ENCODE measurements around the gene TACC3. TPM values are rescaled to one million over a fixed set of nuclear protein-coding genes. Genes with fewer than 3 reads are reported as not detected.

The TACC3 gene
- total RNA-seq, 1 experiment from 2014 or later: 156 TPM

- Histone ChIP-seq H3K27me3 (ENCODE audit: insufficient read depth, low read length) (no peaks in the 10 kb centered on the region), H3K56ac (ENCODE audit: insufficient read length, low read depth, low read length) (no peak overlapping the region)
Observed at GRCh38 chr4:1673671-1674070, 47.6 kb upstream of the TACC3 start.

More at GRCh38 chr4:1673671-1674070, 47.6 kb upstream of the TACC3 start:
- no peak for DNase-seq
- H4K91ac ChIP-seq (ENCODE audit: insufficient read length, low read depth, low read length): no peak overlapping the region
- TF ChIP-seq, protein P1, sequence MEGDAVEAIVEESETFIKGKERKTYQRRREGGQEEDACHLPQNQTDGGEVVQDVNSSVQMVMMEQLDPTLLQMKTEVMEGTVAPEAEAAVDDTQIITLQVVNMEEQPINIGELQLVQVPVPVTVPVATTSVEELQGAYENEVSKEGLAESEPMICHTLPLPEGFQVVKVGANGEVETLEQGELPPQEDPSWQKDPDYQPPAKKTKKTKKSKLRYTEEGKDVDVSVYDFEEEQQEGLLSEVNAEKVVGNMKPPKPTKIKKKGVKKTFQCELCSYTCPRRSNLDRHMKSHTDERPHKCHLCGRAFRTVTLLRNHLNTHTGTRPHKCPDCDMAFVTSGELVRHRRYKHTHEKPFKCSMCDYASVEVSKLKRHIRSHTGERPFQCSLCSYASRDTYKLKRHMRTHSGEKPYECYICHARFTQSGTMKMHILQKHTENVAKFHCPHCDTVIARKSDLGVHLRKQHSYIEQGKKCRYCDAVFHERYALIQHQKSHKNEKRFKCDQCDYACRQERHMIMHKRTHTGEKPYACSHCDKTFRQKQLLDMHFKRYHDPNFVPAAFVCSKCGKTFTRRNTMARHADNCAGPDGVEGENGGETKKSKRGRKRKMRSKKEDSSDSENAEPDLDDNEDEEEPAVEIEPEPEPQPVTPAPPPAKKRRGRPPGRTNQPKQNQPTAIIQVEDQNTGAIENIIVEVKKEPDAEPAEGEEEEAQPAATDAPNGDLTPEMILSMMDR (conservative IDR thresholded peaks at IDR 0.05): no peak
- H3K4me2 ChIP-seq (ENCODE audit: insufficient read depth, insufficient read length, low read length): no peak overlapping the region
- Mint-ChIP-seq H3K4me1 (peaks cover 3 to 13% of the 10 kb centered on the region in 2 experiments; a peak in 3 of 4 replicates), H3K4me3 (no peak overlapping the region), H3K36me3 (ENCODE audit: insufficient read depth in 1 of 3, low read depth in 3 of 3) (0 out of 7 replicates have a peak, but pooled peaks cover 0 to 2% (median 0%) of the 10 kb centered on the region in 3 experiments), H3K27me3 (ENCODE audit: low read depth) (peaks cover 4% of the 10 kb centered on the region), H3K27ac (no peak overlapping the region), H3K9me3 (no peaks in the 10 kb centered on the region; a peak in 1 of 5 replicates)
- H2AK5ac ChIP-seq (ENCODE audit: insufficient read length, low read length): no peak overlapping the region
- no peaks in the 10 kb centered on the region for H3K79me2 ChIP-seq (ENCODE audit: insufficient read depth, low read length)
- no peaks in the 10 kb centered on the region for H3K4me1 ChIP-seq (ENCODE audit: insufficient read depth, low read length)
- H3K18ac ChIP-seq (ENCODE audit: insufficient read length, low read depth, low read length): no peak overlapping the region
- no peak overlapping the region for H4K8ac ChIP-seq (replicated peaks; ENCODE audit: insufficient read length, low read depth, low read length)
- H4K5ac ChIP-seq (ENCODE audit: insufficient read length, low read depth, low read length): no peak overlapping the region
- no peaks in the 10 kb centered on the region for H3K9me3 ChIP-seq (ENCODE audit: control insufficient read depth, low read depth, low read length)
- no CpG with 5 or more reads among the region's 20 CpGs for WGBS (ENCODE audit: extremely low coverage, insufficient read length, low lambda C conversion rate)
- H2BK120ac ChIP-seq (ENCODE audit: low read depth, low read length, poor library complexity, severe bottlenecking): no peak overlapping the region
- no peak overlapping the region for H3K27ac ChIP-seq (ENCODE audit: insufficient read length, low read depth, low read length)
- no peak overlapping the region for H2BK12ac ChIP-seq (ENCODE audit: insufficient read length, low read depth, low read length)
- no peak overlapping the region for H2BK15ac ChIP-seq (ENCODE audit: low read depth, low read length)
- no peaks in the 10 kb centered on the region for H3K23me2 ChIP-seq (ENCODE audit: insufficient read length, low read depth, low read length, poor library complexity, severe bottlenecking)
- H4K20me1 ChIP-seq (ENCODE audit: control insufficient read depth, insufficient read depth, insufficient read length): no peaks in the 10 kb centered on the region
- H3K14ac ChIP-seq (ENCODE audit: insufficient read depth, low read length): no peak overlapping the region; the same call in 1 of the 2 replicates
- H2AFZ ChIP-seq (ENCODE audit: low read length): no peak overlapping the region
- H2BK20ac ChIP-seq (ENCODE audit: low read depth, low read length, poor library complexity, severe bottlenecking): no peak overlapping the region
- H3T11ph ChIP-seq (ENCODE audit: low read length): no peak overlapping the region
- no peak overlapping the region for H3K23ac ChIP-seq (ENCODE audit: insufficient read length, low read depth, low read length)
- H3K9ac ChIP-seq (ENCODE audit: extremely low read depth, insufficient read length, low read length): no peak overlapping the region
- H2BK5ac ChIP-seq (ENCODE audit: insufficient read length, low read length): no peak overlapping the region
- H3K79me1 ChIP-seq (ENCODE audit: insufficient read depth, low read depth, low read length, poor library complexity, severe bottlenecking): no peaks in the 10 kb centered on the region
- H3K4ac ChIP-seq (ENCODE audit: low read depth, low read length): no peak overlapping the region
